ENCODE measurements around the gene AMOT. TPM values are rescaled to one million over a fixed set of nuclear protein-coding genes. Genes with fewer than 3 reads are reported as not detected.
A peak's percentile ranks its signal among the peaks of the same experiment; 100 is the strongest.

Gene AMOT
- total RNA-seq, 1 experiment from 2014 or later, result 66.3 TPM

- H3K9me3 Mint-ChIP-seq (ENCODE audit: unreplicated experiment), result no peaks in the 10 kb centered on the region
- H3K9me3 ChIP-seq, result no peaks in the 10 kb centered on the region
- CTCF ChIA-PET, result no interaction called here
- H3K4me3 ChIP-seq (ENCODE audit: low read depth, low read length), result no peak overlapping the region
- H3K27me3 Mint-ChIP-seq (ENCODE audit: insufficient read depth, unreplicated experiment), result no peaks in the 10 kb centered on the region
- TF ChIP-seq, protein P1, sequence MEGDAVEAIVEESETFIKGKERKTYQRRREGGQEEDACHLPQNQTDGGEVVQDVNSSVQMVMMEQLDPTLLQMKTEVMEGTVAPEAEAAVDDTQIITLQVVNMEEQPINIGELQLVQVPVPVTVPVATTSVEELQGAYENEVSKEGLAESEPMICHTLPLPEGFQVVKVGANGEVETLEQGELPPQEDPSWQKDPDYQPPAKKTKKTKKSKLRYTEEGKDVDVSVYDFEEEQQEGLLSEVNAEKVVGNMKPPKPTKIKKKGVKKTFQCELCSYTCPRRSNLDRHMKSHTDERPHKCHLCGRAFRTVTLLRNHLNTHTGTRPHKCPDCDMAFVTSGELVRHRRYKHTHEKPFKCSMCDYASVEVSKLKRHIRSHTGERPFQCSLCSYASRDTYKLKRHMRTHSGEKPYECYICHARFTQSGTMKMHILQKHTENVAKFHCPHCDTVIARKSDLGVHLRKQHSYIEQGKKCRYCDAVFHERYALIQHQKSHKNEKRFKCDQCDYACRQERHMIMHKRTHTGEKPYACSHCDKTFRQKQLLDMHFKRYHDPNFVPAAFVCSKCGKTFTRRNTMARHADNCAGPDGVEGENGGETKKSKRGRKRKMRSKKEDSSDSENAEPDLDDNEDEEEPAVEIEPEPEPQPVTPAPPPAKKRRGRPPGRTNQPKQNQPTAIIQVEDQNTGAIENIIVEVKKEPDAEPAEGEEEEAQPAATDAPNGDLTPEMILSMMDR (IDR thresholded peaks at IDR 0.05; ENCODE audit: insufficient read depth in 1 of 2, low read depth in 1 of 2, low read length in 1 of 2, severe bottlenecking in 1 of 2, unreplicated experiment in 1 of 2), result no peak
- H3K36me3 ChIP-seq (ENCODE audit: control insufficient read depth, insufficient read depth, low read length), result no peaks in the 10 kb centered on the region
- H3K27ac Mint-ChIP-seq (ENCODE audit: unreplicated experiment), result peak overlapping the region; percentile 73
- H3K4me3 Mint-ChIP-seq (ENCODE audit: unreplicated experiment), result peak overlapping the region; percentile 38
- intact Hi-C loops (cut with micrococcal nuclease; ENCODE audit: unreplicated experiment), result loop anchor here (1.0 to 10.0 kb wide), 3 partner anchors 8 to 132 kb away; partner anchors contain the start of gene AMOT
- peaks cover 40% of the 10 kb centered on the region for H3K4me1 ChIP-seq
- DNase-seq, result peak; percentile 71 to 79
- POLR2A ChIA-PET, result no interaction called here
- H3K4me1 Mint-ChIP-seq (ENCODE audit: low read depth, unreplicated experiment), result peaks cover 11% of the 10 kb centered on the region
- BruUV-seq (replicated peaks), result no TSS peak
- H3K27me3 ChIP-seq (replicated peaks; ENCODE audit: control insufficient read depth, insufficient read depth, low read length), result no peaks in the 10 kb centered on the region
- H3K36me3 Mint-ChIP-seq (ENCODE audit: insufficient read depth, unreplicated experiment), result no peaks in the 10 kb centered on the region
Observed at GRCh38 chrX:112832481-112833095, 8.0 kb downstream of the AMOT start.

DNA sequence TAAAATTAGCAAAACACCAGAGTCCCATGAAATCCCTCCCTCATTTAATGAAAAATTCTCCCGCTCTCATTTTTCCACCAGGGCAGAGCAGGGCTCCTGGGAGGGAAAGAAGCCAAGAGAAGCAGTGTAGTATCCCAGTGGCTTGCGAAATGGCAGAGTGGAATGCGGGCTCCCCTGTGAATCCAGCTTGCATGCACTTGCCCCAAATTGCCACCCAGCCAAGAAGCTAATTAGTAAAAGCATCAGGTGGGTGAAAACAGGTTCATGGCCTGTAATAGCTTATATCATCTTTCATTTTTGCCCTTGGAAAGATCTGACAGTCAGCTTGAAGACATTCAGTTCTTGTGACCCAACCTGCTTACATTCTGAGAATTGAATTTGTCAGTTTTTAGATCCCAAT, 10.1 kb downstream of the AMOT start:
- no peak for DNase-seq
- H3K27ac Mint-ChIP-seq (ENCODE audit: unreplicated experiment), result no peak overlapping the region
- CTCF ChIA-PET, result no interaction called here

GRCh38 chrX:112827292-112827903, 13.2 kb downstream of the AMOT start:
- no peaks in the 10 kb centered on the region for H3K9me3 ChIP-seq
- H3K36me3 Mint-ChIP-seq (ENCODE audit: insufficient read depth, unreplicated experiment), result no peaks in the 10 kb centered on the region
- DNase-seq, result no peak
- no TSS peak for BruUV-seq (replicated peaks)
- no peak overlapping the region for H3K27ac Mint-ChIP-seq (ENCODE audit: unreplicated experiment)
- H3K4me3 Mint-ChIP-seq (ENCODE audit: unreplicated experiment), result no peak overlapping the region
- H3K4me1 Mint-ChIP-seq (ENCODE audit: low read depth, unreplicated experiment), result no peaks in the 10 kb centered on the region
- H3K4me3 ChIP-seq (ENCODE audit: low read depth, low read length), result no peak overlapping the region
- H3K9me3 Mint-ChIP-seq (ENCODE audit: unreplicated experiment), result no peaks in the 10 kb centered on the region
- POLR2A ChIA-PET, result no interaction called here
- no peaks in the 10 kb centered on the region for H3K27me3 Mint-ChIP-seq (ENCODE audit: insufficient read depth, unreplicated experiment)
- TF ChIP-seq, protein P1 (IDR thresholded peaks at IDR 0.05; ENCODE audit: insufficient read depth in 1 of 2, low read depth in 1 of 2, low read length in 1 of 2, severe bottlenecking in 1 of 2, unreplicated experiment in 1 of 2), result no peak
- no peaks in the 10 kb centered on the region for H3K27me3 ChIP-seq (replicated peaks; ENCODE audit: control insufficient read depth, insufficient read depth, low read length)
- H3K4me1 ChIP-seq, result peaks cover 4% of the 10 kb centered on the region; the same call in 1 of the 2 replicates
- intact Hi-C loops (cut with micrococcal nuclease; ENCODE audit: unreplicated experiment), result no loop called here
- CTCF ChIA-PET, result no interaction called here
- no peaks in the 10 kb centered on the region for H3K36me3 ChIP-seq (ENCODE audit: control insufficient read depth, insufficient read depth, low read length)

More for the DNA sequence above, 10.1 kb downstream of the AMOT start:
- no peaks in the 10 kb centered on the region for H3K36me3 Mint-ChIP-seq (ENCODE audit: insufficient read depth, unreplicated experiment)
- no peak overlapping the region for H3K4me3 Mint-ChIP-seq (ENCODE audit: unreplicated experiment)
- H3K4me1 Mint-ChIP-seq (ENCODE audit: low read depth, unreplicated experiment), result peaks cover 6% of the 10 kb centered on the region
- H3K4me3 ChIP-seq (ENCODE audit: low read depth, low read length), result no peak overlapping the region
- no peaks in the 10 kb centered on the region for H3K36me3 ChIP-seq (ENCODE audit: control insufficient read depth, insufficient read depth, low read length)
- H3K27me3 Mint-ChIP-seq (ENCODE audit: insufficient read depth, unreplicated experiment), result no peaks in the 10 kb centered on the region
- no TSS peak for BruUV-seq (replicated peaks)
- intact Hi-C loops (cut with micrococcal nuclease; ENCODE audit: unreplicated experiment), result loop anchor here (10.0 kb wide), 1 partner anchor 134 kb away; no protein-coding TSS in a partner anchor
- no peaks in the 10 kb centered on the region for H3K9me3 ChIP-seq
- TF ChIP-seq, protein P1 (IDR thresholded peaks at IDR 0.05; ENCODE audit: insufficient read depth in 1 of 2, low read depth in 1 of 2, low read length in 1 of 2, severe bottlenecking in 1 of 2, unreplicated experiment in 1 of 2), result no peak
- no peaks in the 10 kb centered on the region for H3K9me3 Mint-ChIP-seq (ENCODE audit: unreplicated experiment)
- peaks cover 28% of the 10 kb centered on the region for H3K4me1 ChIP-seq
- no peaks in the 10 kb centered on the region for H3K27me3 ChIP-seq (replicated peaks; ENCODE audit: control insufficient read depth, insufficient read depth, low read length)
- POLR2A ChIA-PET, result no interaction called here
